HepG2 (cell line): Measurements from ENCODE around the gene STK32C. TPM values are rescaled to one million over a fixed set of nuclear protein-coding genes. Genes with fewer than 3 reads are reported as not detected.

Source experiments
- BRF2 ChIP-seq: sonication (generic); formaldehyde crosslinking; IDR thresholded peaks from 2 replicates; pipeline ENCODE4 v1.8.1; 2022; ENCODE audit warnings: mild to moderate bottlenecking, missing genetic modification reagents
- CCDC6 ChIP-seq: sonication (generic); formaldehyde crosslinking; IDR thresholded peaks from 2 replicates; pipeline ENCODE4 v1.8.1; 2022; ENCODE audit warnings: mild to moderate bottlenecking, missing genetic modification reagents, moderate library complexity
- CREBL2 ChIP-seq: sonication (generic); formaldehyde crosslinking; IDR thresholded peaks from 2 replicates; pipeline ENCODE4 v1.8.1; 2023; ENCODE audit warnings: missing genetic modification reagents, mild to moderate bottlenecking, borderline replicate concordance
- DRAP1 ChIP-seq: IDR thresholded peaks from 2 replicates; pipeline ENCODE4 v1.6.1; 2016; ENCODE audit warnings: missing genetic modification reagents, missing compliant biosample characterization
- HNF4A ChIP-seq: sonication (generic); formaldehyde crosslinking; IDR thresholded peaks from 2 replicates; pipeline ENCODE4 v1.4.0; 2020; ENCODE audit warnings: missing genetic modification reagents
- MATR3 ChIP-seq: sonication (generic); formaldehyde crosslinking; IDR thresholded peaks from 2 replicates; pipeline ENCODE4 v1.4.0; 2020; ENCODE audit warnings: missing genetic modification reagents
- RAD51 ChIP-seq: fragments of 450-650 bp; IDR thresholded peaks from 2 replicates; pipeline ENCODE4 v1.6.1; 2016; ENCODE audit warnings: borderline replicate concordance
- SNAPC4 ChIP-seq: sonication (generic); formaldehyde crosslinking; IDR thresholded peaks from 2 replicates; pipeline ENCODE4 v1.4.0; 2020; ENCODE audit warnings: mild to moderate bottlenecking, missing genetic modification reagents
- SPEN ChIP-seq: sonication (generic); formaldehyde crosslinking; IDR thresholded peaks from 2 replicates; pipeline ENCODE4 v1.5.1; 2020; ENCODE audit warnings: low read depth, mild to moderate bottlenecking, missing genetic modification reagents
- SRSF1 ChIP-seq: fragments of 200-400 bp; formaldehyde crosslinking; optimal IDR thresholded peaks from 2 replicates; pipeline ENCODE3; 2017; ENCODE audit warnings: mild to moderate bottlenecking, low read depth, low read length, moderate library complexity
- TGIF2 ChIP-seq: IDR thresholded peaks from 2 replicates; pipeline ENCODE4 v1.6.1; 2016; ENCODE audit warnings: control low read depth, missing compliant biosample characterization
- ZC3H13 ChIP-seq: sonication (generic); formaldehyde crosslinking; IDR thresholded peaks from 2 replicates; pipeline ENCODE4 v1.8.1; 2023; ENCODE audit warnings: mild to moderate bottlenecking, missing genetic modification reagents, moderate library complexity
- ZMYM3 ChIP-seq: sonication (generic); formaldehyde crosslinking; IDR thresholded peaks from 2 replicates; pipeline ENCODE4 v1.5.1; 2020; ENCODE audit warnings: mild to moderate bottlenecking, missing genetic modification reagents
- ZNF138 ChIP-seq: sonication (generic); formaldehyde crosslinking; IDR thresholded peaks from 2 replicates; pipeline ENCODE4 v1.5.0; 2020; ENCODE audit warnings: mild to moderate bottlenecking, low read depth, missing genetic modification reagents
- ZNF432 ChIP-seq: sonication (generic); formaldehyde crosslinking; IDR thresholded peaks from 2 replicates; pipeline ENCODE4 v1.5.0; 2020; ENCODE audit warnings: missing genetic modification reagents, mild to moderate bottlenecking, borderline replicate concordance
- ZNF451 ChIP-seq: sonication (generic); formaldehyde crosslinking; IDR thresholded peaks from 2 replicates; pipeline ENCODE4 v1.5.0; 2020; ENCODE audit warnings: mild to moderate bottlenecking, missing genetic modification reagents
- ZNF569 ChIP-seq: sonication (generic); formaldehyde crosslinking; IDR thresholded peaks from 2 replicates; pipeline ENCODE4 v1.5.0; 2020; ENCODE audit warnings: mild to moderate bottlenecking, missing genetic modification reagents, moderate library complexity, borderline replicate concordance
- ZNF740 ChIP-seq: sonication (generic); formaldehyde crosslinking; IDR thresholded peaks from 2 replicates; pipeline ENCODE4 v1.4.0; 2020; ENCODE audit warnings: missing genetic modification reagents
- ZNF83 ChIP-seq: sonication (generic); formaldehyde crosslinking; IDR thresholded peaks from 2 replicates; pipeline ENCODE4 v1.4.0; 2020; ENCODE audit warnings: missing genetic modification reagents, mild to moderate bottlenecking, borderline replicate concordance
- ZNF891 ChIP-seq: sonication (generic); formaldehyde crosslinking; IDR thresholded peaks from 2 replicates; pipeline ENCODE4 v1.5.0; 2020; ENCODE audit warnings: mild to moderate bottlenecking, missing genetic modification reagents
- polyA plus RNA-seq, 8 experiments: library from polyadenylated mRNA; depleted of rRNA in 3 of 8; stranded (reverse) in 7 of 8; unstranded in 1 of 8; fragments of >200 nt; fragmentation: Illumina TruSeq in 4 of 8; extraction: Trizol in 4 of 8; gene quantifications; 2 replicates each; pipeline versions ENCODE4 v1.2.1 to v1.2.3, GENCODE V29; 2011 to 2016; ENCODE audit warnings: low read depth in 4 of 8, missing spikeins in 1 of 8, mixed read lengths in 1 of 8; ENCODE audit not compliant: insufficient read depth in 1 of 8
- total RNA-seq, 5 experiments: library from RNA; depleted of rRNA; stranded (reverse); fragments of >200 nt; fragmentation: Illumina TruSeq; extraction: Trizol; gene quantifications; 2 replicates each; pipeline ENCODE4 v1.2.3, GENCODE V29; 2016; ENCODE audit warnings: low read depth in 1 of 5

STK32C gene
- total and polyA plus RNA-seq, 2 of the 13 experiments (the other 11 are each of a cell fraction or from before 2014, with no cell fraction given), result 10.9 to 19.4 TPM

GRCh38 chr10:132281915-132282666 is 25.7 kb downstream of the STK32C start (continued):
- no peak for TF ChIP-seq SNAPC4
- no peak for TF ChIP-seq DRAP1 (CRISPR knock-in tag)
- TF ChIP-seq ZMYM3 (CRISPR knock-in tag), result no peak
- no peak for TF ChIP-seq ZNF569 (CRISPR knock-in tag)
- no peak for TF ChIP-seq ZC3H13 (CRISPR knock-in tag)
- TF ChIP-seq ZNF432 (CRISPR knock-in tag), result no peak
- TF ChIP-seq ZNF138 (CRISPR knock-in tag), result no peak
- no peak for TF ChIP-seq SRSF1
- no peak for TF ChIP-seq ZNF891 (CRISPR knock-in tag)
- no peak for TF ChIP-seq MATR3
- no peak for TF ChIP-seq ZNF740
- no peak for TF ChIP-seq SPEN (CRISPR knock-in tag)
- TF ChIP-seq BRF2 (CRISPR knock-in tag), result no peak
- TF ChIP-seq ZNF83 (CRISPR knock-in tag), result no peak
- no peak for TF ChIP-seq CREBL2 (CRISPR knock-in tag)
- TF ChIP-seq CCDC6 (CRISPR knock-in tag), result no peak
- no peak for TF ChIP-seq HNF4A (CRISPR knock-in tag)
- no peak for TF ChIP-seq TGIF2 (CRISPR knock-in tag)
- TF ChIP-seq ZNF451 (CRISPR knock-in tag), result no peak
- no peak for TF ChIP-seq RAD51
